ENCODE measurements around the gene GORASP2. TPM values are rescaled to one million over a fixed set of nuclear protein-coding genes. Genes with fewer than 3 reads are reported as not detected.

Gene GORASP2
- 19.0 and 26.3 TPM in 2 replicates for total RNA-seq

DNA sequence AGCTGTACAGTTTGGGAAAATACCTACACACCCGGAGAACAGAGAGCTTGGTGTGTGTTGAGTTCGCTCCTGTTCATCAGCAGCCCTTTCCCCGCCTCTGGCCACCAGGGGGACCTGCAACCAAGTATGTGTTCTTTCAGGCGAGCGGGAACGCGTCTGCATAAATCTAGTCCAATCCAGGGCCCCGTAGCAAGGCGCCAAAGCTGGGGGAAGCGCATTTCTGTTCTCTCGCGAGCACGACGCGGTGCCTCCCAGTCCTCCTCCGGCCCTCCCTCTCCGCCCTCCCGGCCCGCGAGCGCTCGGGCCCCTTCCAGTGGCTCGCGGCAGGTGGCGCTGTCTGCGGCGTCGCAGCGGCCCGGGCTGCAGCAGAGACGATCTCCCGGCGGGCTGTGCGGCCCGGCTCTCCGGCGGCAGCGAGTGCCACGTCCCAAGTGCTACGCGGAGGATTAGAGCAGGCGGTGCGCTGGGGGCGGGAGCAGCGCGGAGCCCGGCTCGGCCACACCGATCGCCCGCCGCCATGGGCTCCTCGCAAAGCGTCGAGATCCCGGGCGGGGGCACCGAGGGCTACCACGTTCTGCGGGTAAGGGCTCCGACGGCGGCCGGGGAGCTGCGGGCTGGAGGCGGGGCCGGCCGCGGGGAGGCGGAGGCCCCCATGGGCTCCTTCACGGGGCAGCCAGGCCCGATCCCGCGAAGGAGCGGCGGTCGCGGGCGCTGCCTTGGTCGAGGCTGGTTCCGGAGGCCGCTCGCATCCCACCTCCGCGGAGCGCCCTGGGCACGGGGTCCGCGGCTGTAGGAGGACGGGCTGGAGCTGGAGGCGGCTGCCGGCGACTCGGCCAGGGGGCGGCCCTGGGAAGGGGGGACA lies at the start of gene GORASP2:
Gene GORASP2 (plus strand): TSS at position 430 of the 862 bp plus-strand sequence. CDS start 88 bp downstream, at position 518.

Other genes starting within 250 kb of the GORASP2 start
- not detected in 2 replicates for gene SP5, start 213.9 kb upstream of the GORASP2 start, total RNA-seq
- 0.72 and 7.0 TPM in 2 replicates for gene ERICH2, start 158.9 kb upstream of the GORASP2 start, total RNA-seq
- 4.6 and 4.9 TPM in 2 replicates for gene GAD1, start 112.4 kb upstream of the GORASP2 start, total RNA-seq
- gene TLK1, start 231.6 kb downstream of the GORASP2 start, total RNA-seq: 14.7 and 20.9 TPM in 2 replicates